Mammary epithelial cell (primary cell): ENCODE data around the gene THAP4.

Experiments used
- CTCF ChIP-seq, 2 donors: IDR thresholded peaks in 1 of 2; conservative IDR thresholded peaks in 1 of 2; 2 replicates each; pipeline ENCODE4 v1.5.1; 2011 to 2012; ENCODE audit warnings: inconsistent platforms in 2 of 2, low read length in 2 of 2, mild to moderate bottlenecking in 2 of 2, control low read depth in 1 of 2, low read depth in 1 of 2; ENCODE audit not compliant: insufficient read depth in 1 of 2; ENCODE audit errors: extremely low read depth in 1 of 2
- EZH2 ChIP-seq: IDR thresholded peaks from 2 replicates; pipeline ENCODE4 v1.6.1; 2012; ENCODE audit warnings: low read length, inconsistent platforms, borderline replicate concordance

- TF ChIP-seq CTCF (conservative IDR thresholded peaks at IDR 0.05 in 1 of 2, IDR thresholded peaks at IDR 0.05 in 1 of 2; ENCODE audit: extremely low read depth in 1 of 2, insufficient read depth in 1 of 2, low read depth in 1 of 2, low read length in 2 of 2) (no peak), EZH2 (no peak)
Observed at GRCh38 chr2:241542278-241542605, 94.7 kb downstream of the THAP4 start.
